Tibial artery (tissue), 4 donors: ENCODE data around the gene NDC1.

Experiments used
- DNase-seq, 2 donors: peaks; one replicate each; pipeline ENCODE4 v3.0.0-alpha.2; 2019
- H3K27ac ChIP-seq, 2 donors: fragments of 200-600 bp; sonication (generic) in 1 of 2; 1 replicate in 1 of 2; 2 replicates in 1 of 2; pipeline ENCODE4 v1.5.1; 2018 to 2019; ENCODE audit warnings: mild to moderate bottlenecking in 1 of 2
- H3K27me3 ChIP-seq, 2 donors: fragments of 200-600 bp; sonication (generic) in 1 of 2; one replicate each; pipeline versions ENCODE4 v1.5.1 to v1.6.0; 2016 to 2019
- H3K36me3 ChIP-seq, 3 donors: fragments of 200-600 bp; sonication (generic) in 2 of 3; one replicate each; pipeline ENCODE4 v1.5.1; 2016 to 2019; ENCODE audit warnings: mild to moderate bottlenecking in 2 of 3
- H3K4me1 ChIP-seq, 4 donors: fragments of 200-600 bp; sonication (generic) in 2 of 4; 1 replicate in 3 of 4; 2 replicates in 1 of 4; pipeline ENCODE4 v1.5.1; 2016 to 2019
- H3K4me3 ChIP-seq, 2 donors: fragments of 200-600 bp; sonication (generic) in 1 of 2; 1 replicate in 1 of 2; 2 replicates in 1 of 2; pipeline ENCODE4 v1.5.1; 2018 to 2019; ENCODE audit warnings: mild to moderate bottlenecking in 2 of 2
- H3K9me3 ChIP-seq, 3 donors: fragments of 200-600 bp; sonication (generic) in 1 of 3; one replicate each; pipeline ENCODE4 v1.5.1; 2016 to 2019
- intact Hi-C: fragments of 100-400 bp; cut with DNase I; formaldehyde crosslinking; loops from one replicate; pipeline ENCODE4 v1.15.0; 2023; ENCODE audit warnings: low total_unique reads
- TF ChIP-seq, protein P1 (sequence below), 2 experiments: fragments of 200-600 bp in 1 of 2; fragments of 450-650 bp in 1 of 2; IDR thresholded peaks; one replicate each; pipeline ENCODE4 v1.5.1; 2017 to 2019; ENCODE audit warnings: antibody characterized with exemption in 2 of 2, mild to moderate bottlenecking in 1 of 2, moderate library complexity in 1 of 2

Gene NDC1

DNA sequence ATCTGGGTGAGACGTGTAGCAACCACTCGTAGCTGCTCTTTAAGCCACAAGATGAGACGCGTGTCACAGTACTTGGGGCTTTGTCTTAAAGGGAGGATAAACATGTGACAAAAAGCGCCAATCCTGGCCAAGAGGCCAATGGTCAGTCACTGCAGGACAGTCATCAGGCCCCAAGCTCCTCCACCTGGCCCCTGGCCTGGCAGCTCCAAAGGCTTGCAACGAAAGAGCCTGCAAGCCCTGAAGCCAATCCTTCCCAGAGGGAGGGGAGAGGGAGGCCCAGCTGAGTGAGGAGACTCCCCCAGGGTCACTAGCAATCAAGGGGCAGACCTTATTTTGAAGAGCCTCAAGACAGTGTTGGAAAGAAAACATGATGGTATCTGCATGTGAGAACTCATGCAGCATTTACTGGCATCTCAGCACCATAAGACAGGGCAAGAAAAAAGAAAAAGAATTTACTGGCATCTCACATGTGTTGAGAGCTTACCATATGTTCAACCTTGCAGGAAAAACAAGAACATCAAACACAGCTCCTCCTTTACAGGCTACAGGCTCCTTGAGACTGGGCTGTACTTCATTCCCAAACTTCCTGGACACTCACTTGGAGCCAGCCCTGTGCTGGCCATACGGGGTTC, 110.5 kb downstream of the NDC1 start:
- DNase-seq, result no peak
- Histone ChIP-seq H3K9me3 (no peaks in the 10 kb centered on the region), H3K4me1 (no peaks in the 10 kb centered on the region), H3K27me3 (peaks cover 0 to 16% of the 10 kb centered on the region in 2 donors), H3K4me3 (no peak overlapping the region), H3K36me3 (no peaks in the 10 kb centered on the region), H3K27ac (no peak overlapping the region)
- intact Hi-C loops, result no loop called here
- TF ChIP-seq, protein P1, sequence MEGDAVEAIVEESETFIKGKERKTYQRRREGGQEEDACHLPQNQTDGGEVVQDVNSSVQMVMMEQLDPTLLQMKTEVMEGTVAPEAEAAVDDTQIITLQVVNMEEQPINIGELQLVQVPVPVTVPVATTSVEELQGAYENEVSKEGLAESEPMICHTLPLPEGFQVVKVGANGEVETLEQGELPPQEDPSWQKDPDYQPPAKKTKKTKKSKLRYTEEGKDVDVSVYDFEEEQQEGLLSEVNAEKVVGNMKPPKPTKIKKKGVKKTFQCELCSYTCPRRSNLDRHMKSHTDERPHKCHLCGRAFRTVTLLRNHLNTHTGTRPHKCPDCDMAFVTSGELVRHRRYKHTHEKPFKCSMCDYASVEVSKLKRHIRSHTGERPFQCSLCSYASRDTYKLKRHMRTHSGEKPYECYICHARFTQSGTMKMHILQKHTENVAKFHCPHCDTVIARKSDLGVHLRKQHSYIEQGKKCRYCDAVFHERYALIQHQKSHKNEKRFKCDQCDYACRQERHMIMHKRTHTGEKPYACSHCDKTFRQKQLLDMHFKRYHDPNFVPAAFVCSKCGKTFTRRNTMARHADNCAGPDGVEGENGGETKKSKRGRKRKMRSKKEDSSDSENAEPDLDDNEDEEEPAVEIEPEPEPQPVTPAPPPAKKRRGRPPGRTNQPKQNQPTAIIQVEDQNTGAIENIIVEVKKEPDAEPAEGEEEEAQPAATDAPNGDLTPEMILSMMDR (IDR thresholded peaks at IDR 0.05), result no peak

DNA sequence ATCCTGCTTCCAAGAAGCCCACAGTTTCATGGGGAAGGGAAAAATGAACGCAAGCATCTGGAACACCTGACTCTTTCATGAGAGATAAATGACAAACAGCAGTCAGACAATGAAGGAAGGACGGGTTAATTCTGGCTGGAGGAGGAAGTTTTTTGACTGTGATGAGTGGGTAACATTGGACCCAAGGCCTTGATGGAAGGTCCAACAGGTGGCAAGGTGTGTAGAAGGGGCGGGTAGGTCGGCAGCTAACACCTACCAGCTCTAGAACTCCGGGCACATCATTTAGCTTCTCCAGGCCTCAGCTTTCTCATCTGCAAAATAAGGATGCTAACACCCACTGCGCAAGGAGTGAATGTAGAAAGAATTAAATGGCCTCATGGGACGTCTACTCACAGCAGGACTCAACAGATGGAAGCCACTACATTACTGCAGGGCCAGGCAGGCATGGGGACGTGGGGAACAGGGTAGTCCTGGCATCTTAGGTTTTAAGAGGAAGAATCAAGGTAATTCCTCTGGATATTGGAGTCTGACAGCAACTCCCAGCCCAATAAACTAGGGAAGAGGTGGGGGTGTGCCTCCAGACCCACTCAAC, 112.0 kb downstream of the NDC1 start:
- DNase-seq, result no peak
- Histone ChIP-seq H3K27ac (no peak overlapping the region), H3K9me3 (no peaks in the 10 kb centered on the region), H3K4me1 (peaks cover 0 to 5% (median 0%) of the 10 kb centered on the region in 4 donors), H3K4me3 (no peak overlapping the region), H3K27me3 (peaks cover 0 to 7% of the 10 kb centered on the region in 2 donors), H3K36me3 (no peaks in the 10 kb centered on the region)
- intact Hi-C loops, result no loop called here
- TF ChIP-seq, protein P1 (IDR thresholded peaks at IDR 0.05), result no peak

DNA sequence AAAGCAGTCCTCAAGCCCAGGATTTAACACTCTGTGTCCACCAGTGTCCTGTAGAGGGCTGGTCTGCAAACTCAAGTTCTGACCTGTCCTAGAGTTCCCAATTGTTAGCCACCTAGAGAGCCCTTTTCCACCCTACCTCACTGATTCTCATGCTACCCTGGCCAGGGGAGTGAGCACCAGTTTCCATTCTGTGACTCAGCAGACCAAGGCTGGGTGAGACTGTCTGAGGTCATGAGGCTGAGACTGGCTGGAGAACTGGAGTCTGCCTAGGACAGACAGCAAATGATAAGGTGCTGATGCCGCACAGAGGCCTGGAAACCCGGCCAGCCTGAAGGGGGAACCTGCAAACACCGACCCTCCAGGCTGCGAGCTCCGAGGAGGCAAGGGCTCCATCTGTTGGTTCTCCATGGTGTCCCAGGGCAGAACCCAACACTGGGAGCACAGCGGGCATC, 112.8 kb downstream of the NDC1 start:
- Histone ChIP-seq H3K27ac (no peak overlapping the region), H3K4me3 (no peak overlapping the region), H3K9me3 (no peaks in the 10 kb centered on the region), H3K4me1 (peaks cover 0 to 7% (median 0%) of the 10 kb centered on the region in 4 donors), H3K27me3 (peaks cover 0 to 5% of the 10 kb centered on the region in 2 donors), H3K36me3 (no peaks in the 10 kb centered on the region)
- TF ChIP-seq, protein P1 (IDR thresholded peaks at IDR 0.05), result no peak
- no peak for DNase-seq
- intact Hi-C loops, result no loop called here

DNA sequence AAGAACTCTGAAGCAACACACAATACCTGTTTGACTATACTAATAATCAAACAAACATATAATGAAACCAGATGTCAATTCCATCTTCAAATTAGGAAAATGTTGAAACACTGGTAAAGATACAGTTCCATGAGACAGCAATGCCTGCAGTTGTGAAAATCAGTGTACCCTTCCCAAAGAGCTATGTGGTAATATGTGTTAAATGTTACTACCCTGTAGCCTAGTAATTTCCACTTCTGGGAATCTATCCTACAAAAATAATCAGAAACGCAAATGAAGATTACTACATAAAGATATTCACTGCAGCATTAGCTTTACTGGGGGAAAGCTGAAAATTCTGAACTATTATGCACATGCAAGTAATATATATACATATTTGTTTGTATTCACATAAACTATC, 116.1 kb downstream of the NDC1 start:
- DNase-seq, result no peak
- Histone ChIP-seq H3K9me3 (no peaks in the 10 kb centered on the region), H3K4me3 (no peak overlapping the region), H3K4me1 (peaks cover 0 to 7% (median 0%) of the 10 kb centered on the region in 4 donors), H3K27me3 (peaks cover 0 to 9% of the 10 kb centered on the region in 2 donors), H3K36me3 (no peaks in the 10 kb centered on the region), H3K27ac (no peak overlapping the region)
- intact Hi-C loops, result no loop called here
- TF ChIP-seq, protein P1 (IDR thresholded peaks at IDR 0.05), result no peak

DNA sequence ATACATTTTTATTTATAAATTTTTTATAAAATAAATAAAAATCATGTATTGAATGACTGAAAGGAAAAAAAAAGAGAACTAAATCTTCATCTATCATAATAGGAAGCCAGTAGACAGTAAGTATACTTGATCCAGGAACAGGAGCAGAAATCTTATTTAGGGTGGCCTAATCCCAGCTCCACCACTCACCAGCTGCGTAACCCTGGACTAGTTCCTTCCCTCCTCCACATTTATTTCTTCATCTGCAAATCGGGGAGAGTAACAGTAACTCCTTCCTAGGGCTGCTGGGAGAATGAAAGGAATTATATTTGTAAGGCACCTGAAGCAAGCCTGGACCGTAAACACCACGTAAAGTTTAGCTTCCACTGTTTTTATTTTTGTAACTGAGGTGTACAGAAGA, 117.0 kb downstream of the NDC1 start:
- DNase-seq, result no peak
- TF ChIP-seq, protein P1 (IDR thresholded peaks at IDR 0.05), result no peak
- intact Hi-C loops, result no loop called here
- H3K9me3 ChIP-seq, result no peaks in the 10 kb centered on the region
- H3K4me1 ChIP-seq, result peaks cover 0 to 7% (median 0%) of the 10 kb centered on the region in 4 donors
- no peak overlapping the region for H3K4me3 ChIP-seq
- H3K27ac ChIP-seq, result no peak overlapping the region
- no peaks in the 10 kb centered on the region for H3K36me3 ChIP-seq
- H3K27me3 ChIP-seq, result peaks cover 0 to 11% of the 10 kb centered on the region in 2 donors
